DND-41 (cell line): ENCODE measurements around the gene FLRT3.

ENCODE experiments used
- EZH2 ChIP-seq: IDR thresholded peaks from 3 replicates; pipeline ENCODE4 v1.6.1; 2012; ENCODE audit warnings: borderline replicate concordance, low read depth, mild to moderate bottlenecking, moderate library complexity, low read length, inconsistent platforms; ENCODE audit not compliant: severe bottlenecking
- TF ChIP-seq, protein P1 (sequence below): IDR thresholded peaks from 2 replicates; pipeline ENCODE4 v1.5.1; 2012; ENCODE audit warnings: borderline replicate concordance, low read length, moderate library complexity, mild to moderate bottlenecking; ENCODE audit not compliant: poor library complexity, severe bottlenecking; ENCODE audit errors: extremely low read depth

DNA sequence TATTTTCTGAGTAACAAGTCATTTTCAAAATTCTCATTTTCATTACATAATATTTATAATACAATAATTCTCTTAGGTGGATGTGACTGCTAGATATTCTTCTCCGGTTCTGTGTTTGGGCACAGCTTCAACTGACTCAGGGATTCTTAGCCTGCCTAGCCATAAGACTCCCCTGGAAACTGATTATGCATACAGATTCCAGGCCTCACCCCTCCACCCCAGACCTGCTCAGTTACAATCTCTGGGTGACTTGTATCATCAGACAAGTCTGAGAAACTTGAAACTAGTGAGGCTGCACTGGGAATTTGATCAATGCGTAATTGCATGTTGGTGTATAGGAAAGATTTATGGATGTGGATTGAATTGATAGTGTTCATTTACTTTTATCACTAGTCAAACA lies 25.4 kb downstream of the FLRT3 start:
- TF ChIP-seq, protein P1, sequence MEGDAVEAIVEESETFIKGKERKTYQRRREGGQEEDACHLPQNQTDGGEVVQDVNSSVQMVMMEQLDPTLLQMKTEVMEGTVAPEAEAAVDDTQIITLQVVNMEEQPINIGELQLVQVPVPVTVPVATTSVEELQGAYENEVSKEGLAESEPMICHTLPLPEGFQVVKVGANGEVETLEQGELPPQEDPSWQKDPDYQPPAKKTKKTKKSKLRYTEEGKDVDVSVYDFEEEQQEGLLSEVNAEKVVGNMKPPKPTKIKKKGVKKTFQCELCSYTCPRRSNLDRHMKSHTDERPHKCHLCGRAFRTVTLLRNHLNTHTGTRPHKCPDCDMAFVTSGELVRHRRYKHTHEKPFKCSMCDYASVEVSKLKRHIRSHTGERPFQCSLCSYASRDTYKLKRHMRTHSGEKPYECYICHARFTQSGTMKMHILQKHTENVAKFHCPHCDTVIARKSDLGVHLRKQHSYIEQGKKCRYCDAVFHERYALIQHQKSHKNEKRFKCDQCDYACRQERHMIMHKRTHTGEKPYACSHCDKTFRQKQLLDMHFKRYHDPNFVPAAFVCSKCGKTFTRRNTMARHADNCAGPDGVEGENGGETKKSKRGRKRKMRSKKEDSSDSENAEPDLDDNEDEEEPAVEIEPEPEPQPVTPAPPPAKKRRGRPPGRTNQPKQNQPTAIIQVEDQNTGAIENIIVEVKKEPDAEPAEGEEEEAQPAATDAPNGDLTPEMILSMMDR = no peak
- no peak for TF ChIP-seq EZH2
